Measurements from ENCODE around the gene DIPK1A.

The DIPK1A gene

DNA sequence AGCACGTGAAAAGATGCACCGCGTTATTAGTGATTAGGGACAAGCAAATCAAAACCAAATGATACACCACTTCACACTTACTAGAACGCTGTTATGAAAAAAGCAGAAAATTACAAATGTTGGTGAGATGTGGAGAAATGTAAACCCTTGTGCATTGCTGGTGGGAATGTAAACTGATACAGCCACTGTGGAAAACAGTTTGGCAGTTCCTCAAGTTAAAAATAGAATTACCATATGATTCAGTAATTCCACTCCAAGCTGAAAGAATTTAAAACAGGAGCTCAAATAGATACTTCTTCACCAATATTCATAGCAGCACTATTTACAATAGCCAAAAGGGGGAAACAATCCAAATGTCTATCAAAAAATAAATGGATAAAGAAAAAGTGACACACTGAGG, 166.1 kb downstream of the DIPK1A start:
- no peaks in the 10 kb centered on the region for H3K27me3 ChIP-seq (replicated peaks; ENCODE audit: control insufficient read depth, insufficient read depth, low read length)
- H3K4me3 ChIP-seq (replicated peaks; ENCODE audit: low read depth, low read length): no peak overlapping the region
- H3K36me3 ChIP-seq (ENCODE audit: control insufficient read depth, insufficient read depth, low read length): no peaks in the 10 kb centered on the region
- DNase-seq (ENCODE audit: extremely low read depth, insufficient read length): no peak
- TF ChIP-seq, protein P1, sequence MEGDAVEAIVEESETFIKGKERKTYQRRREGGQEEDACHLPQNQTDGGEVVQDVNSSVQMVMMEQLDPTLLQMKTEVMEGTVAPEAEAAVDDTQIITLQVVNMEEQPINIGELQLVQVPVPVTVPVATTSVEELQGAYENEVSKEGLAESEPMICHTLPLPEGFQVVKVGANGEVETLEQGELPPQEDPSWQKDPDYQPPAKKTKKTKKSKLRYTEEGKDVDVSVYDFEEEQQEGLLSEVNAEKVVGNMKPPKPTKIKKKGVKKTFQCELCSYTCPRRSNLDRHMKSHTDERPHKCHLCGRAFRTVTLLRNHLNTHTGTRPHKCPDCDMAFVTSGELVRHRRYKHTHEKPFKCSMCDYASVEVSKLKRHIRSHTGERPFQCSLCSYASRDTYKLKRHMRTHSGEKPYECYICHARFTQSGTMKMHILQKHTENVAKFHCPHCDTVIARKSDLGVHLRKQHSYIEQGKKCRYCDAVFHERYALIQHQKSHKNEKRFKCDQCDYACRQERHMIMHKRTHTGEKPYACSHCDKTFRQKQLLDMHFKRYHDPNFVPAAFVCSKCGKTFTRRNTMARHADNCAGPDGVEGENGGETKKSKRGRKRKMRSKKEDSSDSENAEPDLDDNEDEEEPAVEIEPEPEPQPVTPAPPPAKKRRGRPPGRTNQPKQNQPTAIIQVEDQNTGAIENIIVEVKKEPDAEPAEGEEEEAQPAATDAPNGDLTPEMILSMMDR (IDR thresholded peaks at IDR 0.05; ENCODE audit: insufficient read depth, low read length, poor library complexity, severe bottlenecking): no peak

DNA sequence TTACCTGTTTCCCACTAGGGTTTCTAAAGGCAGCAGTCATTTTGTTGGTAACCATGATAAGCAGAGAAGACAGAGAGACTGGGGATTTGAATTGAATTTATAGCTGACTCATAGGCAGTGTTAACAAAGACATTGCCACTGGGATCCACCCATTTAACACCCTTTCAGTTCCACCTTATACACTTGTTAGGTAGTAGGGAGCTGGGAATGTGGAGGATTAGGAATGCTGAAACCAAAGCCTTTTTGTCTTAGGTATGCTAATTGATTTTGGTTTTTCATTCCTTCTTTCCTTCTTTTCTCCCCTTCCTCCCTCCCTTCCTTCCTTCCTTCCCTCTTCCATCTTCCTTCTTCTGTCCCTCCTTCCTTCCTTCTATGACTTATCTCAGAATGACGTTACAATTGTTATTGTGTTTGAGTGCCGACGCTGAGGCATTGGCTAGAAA, 168.9 kb downstream of the DIPK1A start:
- DNase-seq (ENCODE audit: extremely low read depth, insufficient read length): no peak
- H3K4me3 ChIP-seq (replicated peaks; ENCODE audit: low read depth, low read length): no peak overlapping the region
- no peaks in the 10 kb centered on the region for H3K36me3 ChIP-seq (ENCODE audit: control insufficient read depth, insufficient read depth, low read length)
- no peaks in the 10 kb centered on the region; the same call in 1 of the 2 replicates for H3K27me3 ChIP-seq (replicated peaks; ENCODE audit: control insufficient read depth, insufficient read depth, low read length)
- TF ChIP-seq, protein P1 (IDR thresholded peaks at IDR 0.05; ENCODE audit: insufficient read depth, low read length, poor library complexity, severe bottlenecking): no peak
